Measurements from ENCODE around the gene TEX36.

GRCh38 chr10:125656523-125656922, 26.4 kb downstream of the TEX36 start:
- no peak for TF ChIP-seq CTCF (IDR thresholded peaks at IDR 0.05; ENCODE audit: poor library complexity, severe bottlenecking)
- no peak for TF ChIP-seq RAD21 (conservative IDR thresholded peaks at IDR 0.05)
- no peak for TF ChIP-seq SMC3 (conservative IDR thresholded peaks at IDR 0.05; ENCODE audit: poor library complexity)
- TF ChIP-seq TAF1 (IDR thresholded peaks at IDR 0.05; ENCODE audit: low read depth), result no peak
- TF ChIP-seq EP300 (conservative IDR thresholded peaks at IDR 0.05; ENCODE audit: poor library complexity, severe bottlenecking), result no peak
- TF ChIP-seq POLR2AphosphoS5 (IDR thresholded peaks at IDR 0.05), result no peak
